AG09309 (cell line): ENCODE data around the gene CLIP1.
"Not testable (repeated sequence)": the region's sequence is repeated elsewhere in the genome, so short reads cannot be mapped to it uniquely, and the experiment has no call there.

Experiments used
- DNase-seq: peaks from one replicate; pipeline ENCODE4 v3.0.0-alpha.2; 2010; ENCODE audit warnings: low read depth
- H3K4me3 ChIP-seq: 2 replicates; pipeline ENCODE4 v1.5.1; 2011; ENCODE audit warnings: mild to moderate bottlenecking, low read depth, low read length, moderate library complexity; ENCODE audit not compliant: control insufficient read depth
- TF ChIP-seq, protein P1 (sequence below): IDR thresholded peaks from 2 replicates; pipeline ENCODE4 v1.5.1; 2011; ENCODE audit warnings: mild to moderate bottlenecking, low read depth, low read length, inconsistent platforms; ENCODE audit not compliant: insufficient read depth, control insufficient read depth; ENCODE audit errors: missing control alignments

CLIP1 gene

DNA sequence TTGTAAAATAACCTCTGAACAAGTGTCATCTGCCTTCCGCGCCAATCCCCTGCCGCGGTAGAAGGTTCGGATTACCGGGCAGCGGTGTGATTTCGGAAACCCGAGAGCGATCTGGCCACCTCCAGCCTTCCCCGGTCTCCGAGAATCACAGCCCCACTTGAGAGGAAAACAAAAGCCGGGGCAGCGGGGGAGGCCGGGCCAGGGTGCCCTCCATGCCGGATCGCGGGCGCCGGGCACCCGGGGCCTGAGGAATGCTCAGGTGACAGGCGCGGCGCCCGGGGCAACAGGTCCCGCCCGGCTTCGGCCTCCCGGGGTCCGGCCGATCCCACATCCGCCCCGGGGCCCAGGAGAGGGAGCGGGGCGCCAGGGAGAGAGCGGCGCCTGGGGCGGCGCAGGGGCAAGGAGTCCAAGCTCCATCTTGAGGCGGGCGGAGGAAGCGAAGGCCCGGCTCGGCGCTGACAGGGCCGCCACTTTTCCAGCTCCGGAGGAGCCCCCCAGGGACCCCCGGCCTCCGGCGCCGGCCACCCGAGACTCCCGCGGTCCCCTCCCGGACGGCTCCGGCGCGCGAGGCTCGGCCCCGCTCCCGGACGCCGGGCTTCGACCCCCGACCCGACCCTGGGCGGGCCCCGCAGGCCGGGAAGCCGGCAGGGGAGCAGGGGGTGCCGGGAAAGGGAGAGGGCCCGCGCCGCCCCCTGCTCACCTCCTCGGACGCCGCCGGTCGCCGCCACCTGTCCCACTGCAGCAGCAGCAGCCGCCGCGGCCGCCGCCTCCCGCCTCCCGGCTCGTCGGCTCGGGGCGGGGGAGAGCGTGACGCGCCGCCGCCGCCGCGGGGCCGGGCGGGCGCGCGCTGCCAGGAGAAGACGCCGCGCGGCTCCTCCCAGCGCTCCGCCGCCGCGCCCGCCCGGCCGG is at the start of gene CLIP1:
CLIP1 (minus strand) TSS at position 849 of the 909 bp plus-strand sequence. CDS start 42,217 bp downstream, outside the sequence.
- TF ChIP-seq, protein P1, sequence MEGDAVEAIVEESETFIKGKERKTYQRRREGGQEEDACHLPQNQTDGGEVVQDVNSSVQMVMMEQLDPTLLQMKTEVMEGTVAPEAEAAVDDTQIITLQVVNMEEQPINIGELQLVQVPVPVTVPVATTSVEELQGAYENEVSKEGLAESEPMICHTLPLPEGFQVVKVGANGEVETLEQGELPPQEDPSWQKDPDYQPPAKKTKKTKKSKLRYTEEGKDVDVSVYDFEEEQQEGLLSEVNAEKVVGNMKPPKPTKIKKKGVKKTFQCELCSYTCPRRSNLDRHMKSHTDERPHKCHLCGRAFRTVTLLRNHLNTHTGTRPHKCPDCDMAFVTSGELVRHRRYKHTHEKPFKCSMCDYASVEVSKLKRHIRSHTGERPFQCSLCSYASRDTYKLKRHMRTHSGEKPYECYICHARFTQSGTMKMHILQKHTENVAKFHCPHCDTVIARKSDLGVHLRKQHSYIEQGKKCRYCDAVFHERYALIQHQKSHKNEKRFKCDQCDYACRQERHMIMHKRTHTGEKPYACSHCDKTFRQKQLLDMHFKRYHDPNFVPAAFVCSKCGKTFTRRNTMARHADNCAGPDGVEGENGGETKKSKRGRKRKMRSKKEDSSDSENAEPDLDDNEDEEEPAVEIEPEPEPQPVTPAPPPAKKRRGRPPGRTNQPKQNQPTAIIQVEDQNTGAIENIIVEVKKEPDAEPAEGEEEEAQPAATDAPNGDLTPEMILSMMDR: peak; percentile 43
- peak within 1 kb of the TSS; percentile 75 for H3K4me3 ChIP-seq
- DNase-seq: no peak

DNA sequence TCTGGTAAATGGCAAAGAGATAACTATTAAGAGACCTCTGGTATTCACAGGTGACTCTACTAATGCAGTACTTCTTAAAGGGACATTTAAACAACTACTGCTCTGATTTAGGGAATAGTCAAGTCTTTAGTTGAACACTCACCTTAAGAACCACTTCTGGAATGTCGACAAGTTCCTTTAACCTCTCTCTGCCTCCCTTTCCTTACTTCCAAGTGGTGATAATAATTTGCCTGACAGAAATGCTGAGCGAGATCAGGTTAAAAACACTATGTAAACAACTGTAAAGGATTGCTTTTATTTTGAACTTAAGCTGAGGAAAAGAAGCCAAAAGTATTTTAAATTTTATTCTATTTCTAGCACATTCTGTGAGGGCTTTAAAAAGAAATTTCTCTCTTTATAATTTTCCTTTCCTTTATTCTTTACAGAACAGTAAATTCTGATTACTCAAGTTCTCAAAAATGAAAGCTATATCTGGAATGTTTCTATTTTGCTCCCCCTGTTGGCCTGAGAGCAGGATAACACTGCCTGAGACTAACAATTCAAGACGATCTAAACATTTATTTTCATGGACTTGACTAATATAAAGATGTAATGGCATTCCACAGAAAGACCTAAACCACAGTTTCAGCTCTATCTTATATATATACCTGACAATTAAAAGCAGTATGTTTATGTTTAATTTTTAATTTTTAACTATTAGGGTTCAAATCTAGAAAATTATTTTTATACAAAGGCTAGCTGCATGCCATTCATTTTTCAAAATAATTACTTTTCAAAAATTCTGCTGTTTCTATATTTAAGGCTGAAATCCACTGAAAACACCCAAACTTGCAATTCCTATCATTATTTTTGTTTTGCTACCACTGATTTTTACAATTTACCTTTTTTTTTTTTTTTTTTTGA is 49.1 kb upstream of the CLIP1 start:
- TF ChIP-seq, protein P1: peak; percentile 65
- H3K4me3 ChIP-seq: no peak overlapping the region
- peak; percentile 57 for DNase-seq

DNA sequence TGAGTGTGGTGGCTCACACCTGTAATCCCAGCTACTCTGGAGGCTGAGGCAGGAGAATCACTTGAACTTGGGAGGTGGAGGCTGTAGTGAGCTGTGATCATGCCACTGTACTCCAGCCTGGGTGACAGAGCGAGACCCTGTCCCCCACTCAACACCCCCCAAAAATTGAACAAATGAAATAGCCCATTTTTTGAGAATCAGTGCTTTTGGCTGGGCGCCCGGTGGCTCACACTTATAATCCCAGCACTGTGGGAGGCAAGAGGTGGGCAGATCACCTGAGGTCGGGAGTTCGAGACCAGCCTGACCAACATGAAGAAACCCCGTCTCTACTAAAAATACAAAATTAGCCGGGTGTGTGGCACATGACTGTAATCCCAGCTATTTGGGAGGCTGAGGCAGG is 48.1 kb upstream of the CLIP1 start:
- DNase-seq, H3K4me3 ChIP-seq: not testable (repeated sequence)

DNA sequence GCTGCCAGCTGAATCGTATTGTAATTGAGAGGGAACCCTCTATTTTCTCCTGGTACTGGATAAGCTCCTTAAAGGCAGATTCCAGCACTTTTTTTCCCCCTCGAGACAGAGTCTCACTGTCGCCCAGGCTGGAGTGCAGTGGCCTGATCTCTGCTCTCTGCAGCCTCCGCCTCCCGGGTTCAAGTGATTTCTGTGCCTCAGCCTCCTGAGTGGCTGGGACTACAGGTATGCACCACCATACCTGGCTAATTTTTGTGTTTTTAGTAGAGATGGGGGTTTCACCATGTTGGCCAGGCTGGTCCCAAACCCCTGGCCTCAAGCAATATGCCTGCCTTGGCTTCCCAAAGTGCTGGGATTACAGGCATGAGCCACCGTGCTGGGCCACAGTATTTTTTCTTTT is 47.4 kb upstream of the CLIP1 start:
- H3K4me3 ChIP-seq, DNase-seq: not testable (repeated sequence)

DNA sequence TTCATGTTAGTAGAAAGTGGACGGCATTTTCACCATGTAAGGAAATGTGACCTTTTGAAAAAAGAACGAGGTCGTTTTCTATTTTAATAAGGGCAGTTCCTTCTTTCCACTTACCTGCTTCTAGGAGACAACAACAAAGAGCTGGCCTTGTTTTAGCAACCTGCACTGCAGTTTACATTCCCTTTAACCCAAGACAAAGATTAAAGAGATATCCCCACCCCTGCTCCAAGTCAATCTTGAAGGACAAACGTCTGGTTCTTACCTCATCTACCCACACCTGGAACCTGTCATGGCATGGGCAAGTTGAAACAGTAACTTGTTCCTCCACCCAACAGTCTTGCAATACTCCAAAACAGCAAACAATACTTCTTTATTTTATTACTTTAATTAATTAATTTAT is 45.5 kb upstream of the CLIP1 start:
- TF ChIP-seq, protein P1: no peak
- no peak for DNase-seq
- no peak overlapping the region for H3K4me3 ChIP-seq

DNA sequence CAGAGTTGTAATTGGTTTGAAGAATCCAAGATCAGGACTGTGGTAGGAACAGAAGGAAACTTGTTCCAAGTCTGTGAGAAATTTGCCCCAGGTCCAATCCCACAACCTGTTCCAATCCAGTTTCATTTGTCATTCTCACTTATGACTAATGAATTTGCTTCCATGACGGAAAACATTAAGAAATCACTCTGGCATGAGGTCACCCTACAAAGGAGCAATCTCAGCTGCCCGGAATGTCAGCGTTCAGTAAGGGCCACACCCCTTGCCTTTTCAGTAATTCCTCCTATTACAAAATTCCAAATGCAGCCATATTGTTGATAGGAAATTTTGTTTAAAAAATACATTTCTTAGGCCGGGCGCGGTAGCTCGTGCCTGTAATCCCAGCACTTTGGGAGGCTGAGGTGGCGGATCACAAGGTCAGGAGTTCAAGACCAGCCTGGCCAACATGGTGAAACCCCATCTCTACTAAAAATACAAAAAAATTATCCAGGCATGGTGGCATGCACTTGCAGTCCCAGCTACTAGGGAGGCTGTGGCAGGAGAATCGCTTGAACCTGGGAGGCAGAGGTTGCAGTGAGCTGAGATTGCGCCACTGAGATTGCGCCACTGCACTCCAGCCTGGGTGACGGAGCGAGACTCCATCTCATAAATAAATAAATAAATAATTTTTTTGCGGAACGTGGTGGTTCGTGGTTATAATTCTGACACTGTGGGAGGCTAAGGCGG is 42.0 kb upstream of the CLIP1 start:
- not testable (repeated sequence) for H3K4me3 ChIP-seq
- DNase-seq: peak; percentile 88

DNA sequence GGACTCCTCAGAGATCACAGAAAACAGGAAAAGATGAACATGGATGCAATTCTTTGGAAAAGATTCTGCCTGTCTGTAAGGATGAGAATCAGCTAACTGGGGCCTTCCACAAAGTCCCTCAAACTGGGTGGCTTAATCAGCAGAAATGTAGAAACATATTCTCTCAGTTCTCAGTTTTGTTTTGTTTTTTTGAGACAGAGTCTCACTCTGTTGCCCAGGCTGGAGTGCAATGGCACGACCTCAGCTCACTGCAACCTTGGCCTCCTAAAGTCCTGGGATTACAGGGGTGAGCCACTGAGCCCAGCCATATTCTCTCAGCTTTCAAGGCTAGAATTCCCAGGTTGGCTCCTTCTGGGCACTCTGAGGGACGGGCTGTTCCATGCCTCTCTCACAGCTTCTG is 38.2 kb upstream of the CLIP1 start:
- H3K4me3 ChIP-seq: no peak overlapping the region
- TF ChIP-seq, protein P1: no peak
- no peak for DNase-seq

DNA sequence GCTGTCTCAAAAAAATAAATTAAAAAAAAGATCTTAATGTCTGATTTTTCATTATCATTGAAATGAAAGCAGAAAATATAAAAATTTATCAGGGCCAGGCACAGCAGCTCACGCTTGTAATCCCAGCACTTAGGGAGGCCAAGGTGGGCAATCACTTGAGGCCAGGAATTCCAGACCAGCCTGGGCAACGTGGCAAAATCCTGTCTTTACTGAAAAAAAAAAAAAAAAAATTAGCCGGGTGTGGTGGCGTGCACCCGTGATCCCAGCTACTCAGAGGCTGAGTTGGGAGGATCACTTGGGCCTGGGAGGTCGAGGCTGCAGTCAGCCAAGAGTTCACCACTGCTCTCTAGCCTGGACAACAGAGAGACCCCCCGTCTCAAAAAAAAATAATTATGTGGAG is 37.6 kb upstream of the CLIP1 start:
- no peak for DNase-seq
- no peak overlapping the region for H3K4me3 ChIP-seq
- TF ChIP-seq, protein P1: no peak
